ENCODE results near the gene RTTN.

The RTTN gene

DNA sequence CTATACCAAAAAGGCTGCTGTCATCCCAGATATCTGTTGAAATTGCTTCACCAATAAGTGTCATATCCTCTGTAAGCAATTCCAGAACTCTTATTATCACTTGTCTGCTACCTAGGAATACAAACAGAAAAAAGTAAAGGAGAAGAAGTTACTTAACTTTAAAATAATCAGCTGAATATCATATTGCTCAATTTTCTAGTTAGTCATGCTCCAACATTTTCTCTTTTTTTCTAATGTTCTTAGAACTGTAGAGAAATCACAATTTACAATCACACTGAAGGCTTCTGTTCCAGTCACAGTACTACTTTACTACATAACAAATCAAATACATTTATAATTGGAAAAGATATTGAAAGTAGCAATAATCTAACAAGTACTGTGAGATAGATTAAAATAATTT is 17.4 kb downstream of the RTTN start:
- TF ChIP-seq, protein P1, sequence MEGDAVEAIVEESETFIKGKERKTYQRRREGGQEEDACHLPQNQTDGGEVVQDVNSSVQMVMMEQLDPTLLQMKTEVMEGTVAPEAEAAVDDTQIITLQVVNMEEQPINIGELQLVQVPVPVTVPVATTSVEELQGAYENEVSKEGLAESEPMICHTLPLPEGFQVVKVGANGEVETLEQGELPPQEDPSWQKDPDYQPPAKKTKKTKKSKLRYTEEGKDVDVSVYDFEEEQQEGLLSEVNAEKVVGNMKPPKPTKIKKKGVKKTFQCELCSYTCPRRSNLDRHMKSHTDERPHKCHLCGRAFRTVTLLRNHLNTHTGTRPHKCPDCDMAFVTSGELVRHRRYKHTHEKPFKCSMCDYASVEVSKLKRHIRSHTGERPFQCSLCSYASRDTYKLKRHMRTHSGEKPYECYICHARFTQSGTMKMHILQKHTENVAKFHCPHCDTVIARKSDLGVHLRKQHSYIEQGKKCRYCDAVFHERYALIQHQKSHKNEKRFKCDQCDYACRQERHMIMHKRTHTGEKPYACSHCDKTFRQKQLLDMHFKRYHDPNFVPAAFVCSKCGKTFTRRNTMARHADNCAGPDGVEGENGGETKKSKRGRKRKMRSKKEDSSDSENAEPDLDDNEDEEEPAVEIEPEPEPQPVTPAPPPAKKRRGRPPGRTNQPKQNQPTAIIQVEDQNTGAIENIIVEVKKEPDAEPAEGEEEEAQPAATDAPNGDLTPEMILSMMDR (IDR thresholded peaks at IDR 0.05) = no peak
- H3K27ac ChIP-seq = no peak overlapping the region
- H3K36me3 ChIP-seq = peaks cover 19% of the 10 kb centered on the region

DNA sequence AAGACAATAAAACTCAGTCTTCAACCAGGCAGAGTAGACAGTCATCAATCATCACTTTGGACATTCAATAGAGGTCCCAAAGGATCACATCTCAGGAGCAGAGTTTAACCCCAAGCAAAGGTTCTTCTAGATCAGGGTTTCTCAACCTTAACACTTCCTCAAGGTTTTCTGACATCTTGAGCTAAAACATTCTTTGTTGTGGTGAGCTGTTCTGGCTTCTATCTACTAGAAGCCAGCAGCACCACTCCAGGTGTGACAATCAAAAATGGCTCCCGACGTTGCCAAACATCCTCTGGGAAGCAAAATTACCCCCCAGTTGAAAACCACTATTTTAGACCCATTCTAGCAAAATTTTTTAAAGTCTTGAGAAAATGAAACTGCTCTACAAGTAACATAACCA is 22.0 kb downstream of the RTTN start:
- H3K9me3 ChIP-seq = no peaks in the 10 kb centered on the region
- no peaks in the 10 kb centered on the region for H3K4me1 ChIP-seq (ENCODE audit: control insufficient read depth in 1 of 2, insufficient read depth in 1 of 2, low read depth in 1 of 2, low read length in 1 of 2)
- TF ChIP-seq, protein P1 (IDR thresholded peaks at IDR 0.05) = no peak
- H3K4me3 ChIP-seq (ENCODE audit: low read depth in 1 of 2, low read length in 1 of 2) = no peak overlapping the region
- H3K27me3 ChIP-seq = no peaks in the 10 kb centered on the region
- H3K27ac ChIP-seq = no peak overlapping the region
- peaks cover 16% of the 10 kb centered on the region for H3K36me3 ChIP-seq

More for the DNA sequence above, 17.4 kb downstream of the RTTN start:
- no peak overlapping the region for H3K4me3 ChIP-seq (ENCODE audit: low read depth in 1 of 2, low read length in 1 of 2)
- H3K27me3 ChIP-seq = no peaks in the 10 kb centered on the region
- no peaks in the 10 kb centered on the region for H3K9me3 ChIP-seq
- H3K4me1 ChIP-seq (ENCODE audit: control insufficient read depth in 1 of 2, insufficient read depth in 1 of 2, low read depth in 1 of 2, low read length in 1 of 2) = no peaks in the 10 kb centered on the region

GRCh38 chr18:70182548-70182947 is 22.9 kb downstream of the RTTN start:
- Histone ChIP-seq H3K36me3 (peaks cover 16% of the 10 kb centered on the region), H3K27ac (no peak overlapping the region)

DNA sequence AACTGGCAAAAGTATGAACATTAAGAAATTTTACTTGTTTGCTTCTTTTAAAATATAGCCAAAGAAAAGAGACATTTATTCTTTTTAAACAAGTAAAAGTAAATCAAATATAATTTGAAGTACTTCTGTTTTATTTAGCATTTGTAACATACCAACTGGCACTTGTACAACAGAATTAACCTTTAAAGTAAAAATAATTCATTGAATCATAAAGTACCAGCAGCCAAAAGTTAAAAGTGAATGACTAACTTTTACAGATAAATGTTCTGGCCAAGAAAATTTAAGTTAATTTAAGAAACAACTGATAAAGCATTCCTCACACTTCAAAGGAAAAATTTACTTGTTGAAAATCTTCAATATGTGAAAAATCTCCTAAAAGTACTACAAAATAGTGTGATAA is 23.8 kb downstream of the RTTN start:
- peaks cover 12% of the 10 kb centered on the region for H3K36me3 ChIP-seq
- no peaks in the 10 kb centered on the region for H3K27me3 ChIP-seq
- no peak overlapping the region for H3K4me3 ChIP-seq (ENCODE audit: low read depth in 1 of 2, low read length in 1 of 2)
- no peaks in the 10 kb centered on the region for H3K4me1 ChIP-seq (ENCODE audit: control insufficient read depth in 1 of 2, insufficient read depth in 1 of 2, low read depth in 1 of 2, low read length in 1 of 2)
- TF ChIP-seq, protein P1 (IDR thresholded peaks at IDR 0.05) = no peak
- no peak overlapping the region for H3K27ac ChIP-seq
- no peaks in the 10 kb centered on the region for H3K9me3 ChIP-seq

More at GRCh38 chr18:70182548-70182947, 22.9 kb downstream of the RTTN start:
- Histone ChIP-seq H3K27me3 (no peaks in the 10 kb centered on the region), H3K4me1 (ENCODE audit: control insufficient read depth in 1 of 2, insufficient read depth in 1 of 2, low read depth in 1 of 2, low read length in 1 of 2) (no peaks in the 10 kb centered on the region), H3K4me3 (ENCODE audit: low read depth in 1 of 2, low read length in 1 of 2) (no peak overlapping the region), H3K9me3 (no peaks in the 10 kb centered on the region)
- TF ChIP-seq, protein P1 (IDR thresholded peaks at IDR 0.05) = no peak

DNA sequence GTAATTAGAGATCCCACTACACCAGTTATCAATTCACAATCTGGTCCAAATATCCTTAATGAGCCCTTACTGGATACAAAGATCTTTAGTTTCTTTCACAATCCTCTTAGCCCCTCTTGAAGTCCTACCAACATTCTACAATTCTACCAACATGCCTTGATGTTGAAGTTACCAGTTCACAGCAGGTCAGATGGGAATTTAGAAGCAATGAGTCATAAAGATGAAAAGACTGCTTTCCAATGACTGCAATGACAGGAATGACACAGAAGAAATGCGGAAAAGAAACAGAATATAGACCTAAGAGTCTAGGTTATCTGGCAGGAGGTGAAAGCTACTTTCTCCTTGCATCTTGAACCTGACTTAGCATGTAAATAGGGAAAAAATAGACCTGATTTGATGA is 24.5 kb downstream of the RTTN start:
- Histone ChIP-seq H3K27me3 (no peaks in the 10 kb centered on the region), H3K9me3 (no peaks in the 10 kb centered on the region), H3K4me1 (ENCODE audit: control insufficient read depth in 1 of 2, insufficient read depth in 1 of 2, low read depth in 1 of 2, low read length in 1 of 2) (no peaks in the 10 kb centered on the region), H3K4me3 (ENCODE audit: low read depth in 1 of 2, low read length in 1 of 2) (no peak overlapping the region), H3K36me3 (peaks cover 8% of the 10 kb centered on the region), H3K27ac (no peak overlapping the region)
- TF ChIP-seq, protein P1 (IDR thresholded peaks at IDR 0.05) = no peak

- no peaks in the 10 kb centered on the region for H3K27me3 ChIP-seq
- no peak overlapping the region for H3K27ac ChIP-seq
- H3K4me3 ChIP-seq (ENCODE audit: low read depth in 1 of 2, low read length in 1 of 2) = no peak overlapping the region
Measured at GRCh38 chr18:70176537-70176936, 28.9 kb downstream of the RTTN start.

More at GRCh38 chr18:70176537-70176936, 28.9 kb downstream of the RTTN start:
- TF ChIP-seq, protein P1 (IDR thresholded peaks at IDR 0.05) = no peak
- Histone ChIP-seq H3K4me1 (ENCODE audit: control insufficient read depth in 1 of 2, insufficient read depth in 1 of 2, low read depth in 1 of 2, low read length in 1 of 2) (no peaks in the 10 kb centered on the region), H3K9me3 (no peaks in the 10 kb centered on the region), H3K36me3 (no peaks in the 10 kb centered on the region)

Data from neutrophil (primary cell).